Fibroblast of peridontal ligament (primary cell): Measurements from ENCODE around the gene OR52L1.
A peak's percentile ranks its signal among the peaks of the same experiment; 100 is the strongest.
"Not testable (repeated sequence)": the region's sequence is repeated elsewhere in the genome, so short reads cannot be mapped to it uniquely, and the experiment has no call there.

ENCODE experiments used
- DNase-seq: peaks from one replicate; pipeline ENCODE4 v3.0.0-alpha.2; 2010; ENCODE audit errors: extremely low read depth

Gene OR52L1

GRCh38 chr11:5986885-5987284 lies at the start of gene OR52L1:
OR52L1 (minus strand) TSS chr11:5986985; CDS start chr11:5986930, 55 bp downstream.
- no peak for DNase-seq

- no peak for DNase-seq
Observed at GRCh38 chr11:6030708-6031405, 44.1 kb upstream of the OR52L1 start, which contains the start of gene OR56A1. OR56A1 (minus strand) TSS chr11:6030758; CDS start chr11:6027692, 3,066 bp downstream.

- DNase-seq, result no peak
Observed at GRCh38 chr11:6027501-6027900, 40.7 kb upstream of the OR52L1 start.

GRCh38 chr11:6025056-6025455 lies 38.3 kb upstream of the OR52L1 start:
- DNase-seq, result no peak

- peak; percentile 60 for DNase-seq
Observed at GRCh38 chr11:6022956-6023355, 36.2 kb upstream of the OR52L1 start.

GRCh38 chr11:6013042-6013441 lies 26.3 kb upstream of the OR52L1 start:
- DNase-seq, result no peak

GRCh38 chr11:6012035-6012668 lies 25.4 kb upstream of the OR52L1 start:
- DNase-seq, result no peak

- no peak for DNase-seq
Observed at GRCh38 chr11:6006846-6007245, 20.1 kb upstream of the OR52L1 start, which contains the start of gene OR56A4. OR56A4 (minus strand) TSS chr11:6006946; CDS start chr11:6002992, 3,954 bp downstream.

- DNase-seq, result no peak
Observed at GRCh38 chr11:6006395-6006794, 19.6 kb upstream of the OR52L1 start.

GRCh38 chr11:6002202-6002699 lies 15.5 kb upstream of the OR52L1 start:
- DNase-seq, result no peak

GRCh38 chr11:5994791-5995190 lies 8.0 kb upstream of the OR52L1 start:
- no peak for DNase-seq

GRCh38 chr11:5992604-5993251 lies 5.9 kb upstream of the OR52L1 start:
- DNase-seq, result peak; percentile 6

GRCh38 chr11:5992150-5992549 lies 5.4 kb upstream of the OR52L1 start:
- DNase-seq, result peak; percentile 2

GRCh38 chr11:5989203-5989602 lies 2.4 kb upstream of the OR52L1 start:
- DNase-seq, result no peak

- no peak for DNase-seq
Observed at GRCh38 chr11:5983443-5983842, 3.3 kb downstream of the OR52L1 start.

GRCh38 chr11:5973530-5973929 lies 13.3 kb downstream of the OR52L1 start:
- no peak for DNase-seq

GRCh38 chr11:5968394-5968793 lies 18.4 kb downstream of the OR52L1 start, which contains the start of gene OR56A5:
OR56A5 (minus strand) TSS chr11:5968494; CDS start chr11:5968494, 0 bp downstream.
- no peak for DNase-seq

GRCh38 chr11:5967708-5968107 lies 19.1 kb downstream of the OR52L1 start:
- no peak for DNase-seq

GRCh38 chr11:5966958-5967357 lies 19.8 kb downstream of the OR52L1 start:
- DNase-seq, result no peak

- DNase-seq, result not testable (repeated sequence)
Observed at GRCh38 chr11:5960704-5961320, 26.0 kb downstream of the OR52L1 start.

- no peak for DNase-seq
Observed at GRCh38 chr11:5955586-5955985, 31.2 kb downstream of the OR52L1 start.

- no peak for DNase-seq
Observed at GRCh38 chr11:5941951-5942350, 44.8 kb downstream of the OR52L1 start, which contains the start of gene OR56A3. OR56A3 (plus strand) TSS chr11:5942251; CDS start chr11:5947347, 5,096 bp downstream.
